ENCODE data around the gene SPOPL.
"Not testable (repeated sequence)": the region's sequence is repeated elsewhere in the genome, so short reads cannot be mapped to it uniquely, and the experiment has no call there.

DNA sequence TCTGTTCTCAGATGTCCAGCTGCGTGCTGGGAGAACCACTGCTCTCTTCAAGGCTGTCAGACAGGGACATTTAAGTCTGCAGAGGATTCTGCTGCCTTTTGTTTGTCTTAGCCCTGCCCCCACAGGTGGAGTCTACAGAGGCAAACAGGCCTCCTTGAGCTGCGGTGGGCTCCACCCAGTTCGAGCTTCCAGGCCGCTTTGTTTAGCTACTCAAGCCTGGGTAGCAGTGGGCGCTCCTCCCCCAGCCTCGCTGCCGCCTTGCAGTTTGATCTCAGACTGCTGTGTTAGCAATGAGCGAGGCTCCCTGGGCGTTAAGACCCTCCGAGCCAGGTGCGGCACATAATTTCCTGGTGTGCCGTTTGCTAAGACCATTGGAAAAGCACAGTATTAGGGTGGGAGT is 42.6 kb downstream of the SPOPL start:
- TF ChIP-seq, protein P1, sequence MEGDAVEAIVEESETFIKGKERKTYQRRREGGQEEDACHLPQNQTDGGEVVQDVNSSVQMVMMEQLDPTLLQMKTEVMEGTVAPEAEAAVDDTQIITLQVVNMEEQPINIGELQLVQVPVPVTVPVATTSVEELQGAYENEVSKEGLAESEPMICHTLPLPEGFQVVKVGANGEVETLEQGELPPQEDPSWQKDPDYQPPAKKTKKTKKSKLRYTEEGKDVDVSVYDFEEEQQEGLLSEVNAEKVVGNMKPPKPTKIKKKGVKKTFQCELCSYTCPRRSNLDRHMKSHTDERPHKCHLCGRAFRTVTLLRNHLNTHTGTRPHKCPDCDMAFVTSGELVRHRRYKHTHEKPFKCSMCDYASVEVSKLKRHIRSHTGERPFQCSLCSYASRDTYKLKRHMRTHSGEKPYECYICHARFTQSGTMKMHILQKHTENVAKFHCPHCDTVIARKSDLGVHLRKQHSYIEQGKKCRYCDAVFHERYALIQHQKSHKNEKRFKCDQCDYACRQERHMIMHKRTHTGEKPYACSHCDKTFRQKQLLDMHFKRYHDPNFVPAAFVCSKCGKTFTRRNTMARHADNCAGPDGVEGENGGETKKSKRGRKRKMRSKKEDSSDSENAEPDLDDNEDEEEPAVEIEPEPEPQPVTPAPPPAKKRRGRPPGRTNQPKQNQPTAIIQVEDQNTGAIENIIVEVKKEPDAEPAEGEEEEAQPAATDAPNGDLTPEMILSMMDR (IDR thresholded peaks at IDR 0.05) = not testable (repeated sequence)
- not testable (repeated sequence) for TF ChIP-seq POLR2AphosphoS5 (IDR thresholded peaks at IDR 0.05; ENCODE audit: low read depth, low read length)

All from Panc1 (cell line).